ENCODE measurements around the gene CDKN2B-AS1.

Gene CDKN2B-AS1

DNA sequence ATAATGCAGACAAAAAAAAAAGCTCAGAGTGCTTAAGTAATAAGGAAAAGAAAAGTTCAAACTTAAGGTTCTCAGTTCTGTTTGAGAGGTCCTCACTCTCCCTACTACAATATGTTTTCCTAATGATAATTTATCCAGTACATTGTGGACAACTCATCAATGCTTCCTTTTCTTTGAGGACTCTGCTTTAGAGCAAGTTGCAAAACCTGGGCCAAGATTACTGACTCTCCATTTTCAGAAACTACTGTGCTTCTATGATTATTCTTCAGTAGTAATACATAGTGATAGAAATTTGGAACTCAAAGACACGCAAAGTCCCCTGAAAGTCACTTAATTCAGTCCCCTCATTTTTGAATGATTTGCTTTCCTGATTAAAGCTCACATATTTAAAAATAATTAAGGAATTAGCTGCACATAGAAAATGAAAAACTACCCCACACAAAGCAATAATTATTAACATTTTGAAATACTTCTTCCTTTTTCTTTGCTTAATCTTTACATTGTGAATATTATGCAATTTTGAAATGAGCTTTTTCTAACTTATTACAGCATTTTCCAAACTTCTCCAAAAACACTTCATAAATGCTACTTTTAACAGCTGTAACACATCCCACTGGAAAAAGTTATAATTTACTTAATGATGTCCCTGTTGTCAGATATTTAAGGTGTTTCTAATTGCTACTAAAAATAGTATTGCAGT lies 11.6 kb upstream of the CDKN2B-AS1 start:
- no peak for DNase-seq (ENCODE audit: low spot score)

DNA sequence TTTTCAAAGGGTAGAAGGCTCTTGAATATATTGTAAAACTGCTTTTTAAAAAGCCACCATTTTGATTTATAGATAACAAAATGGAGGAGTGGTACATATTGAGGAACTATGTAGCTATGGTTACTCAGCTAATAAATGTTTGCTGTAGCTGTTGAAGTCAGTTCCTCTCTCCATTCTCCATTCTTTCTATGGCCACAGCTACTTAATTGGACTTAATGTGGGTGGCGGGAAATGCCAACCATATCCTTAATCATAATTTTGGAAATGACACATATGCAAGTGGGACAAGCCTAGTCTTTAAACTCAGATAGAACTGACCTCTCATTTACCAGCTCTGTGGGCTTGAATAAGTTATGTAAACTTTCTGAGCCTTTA lies 11.0 kb upstream of the CDKN2B-AS1 start:
- no peak for DNase-seq (ENCODE audit: low spot score)

DNA sequence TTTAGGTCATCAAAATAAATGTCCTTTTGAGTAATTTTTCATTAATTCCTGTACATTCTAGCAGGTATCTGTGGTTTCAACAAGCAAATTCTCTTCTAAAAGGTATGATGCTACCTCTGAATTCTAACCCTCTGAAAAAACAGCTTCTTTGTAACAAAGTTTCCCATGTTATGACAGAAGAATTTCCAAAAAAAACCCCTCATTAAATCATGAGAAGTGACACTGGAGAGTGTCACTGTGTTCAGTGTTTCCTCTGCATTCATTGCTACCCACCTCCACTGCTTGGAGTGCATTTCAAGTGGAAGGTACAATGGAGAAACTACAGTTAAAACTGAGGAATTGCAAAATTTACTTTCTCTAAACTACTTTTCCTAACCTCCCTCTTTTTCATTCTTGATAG lies 10.5 kb upstream of the CDKN2B-AS1 start:
- DNase-seq (ENCODE audit: low spot score), result no peak

DNA sequence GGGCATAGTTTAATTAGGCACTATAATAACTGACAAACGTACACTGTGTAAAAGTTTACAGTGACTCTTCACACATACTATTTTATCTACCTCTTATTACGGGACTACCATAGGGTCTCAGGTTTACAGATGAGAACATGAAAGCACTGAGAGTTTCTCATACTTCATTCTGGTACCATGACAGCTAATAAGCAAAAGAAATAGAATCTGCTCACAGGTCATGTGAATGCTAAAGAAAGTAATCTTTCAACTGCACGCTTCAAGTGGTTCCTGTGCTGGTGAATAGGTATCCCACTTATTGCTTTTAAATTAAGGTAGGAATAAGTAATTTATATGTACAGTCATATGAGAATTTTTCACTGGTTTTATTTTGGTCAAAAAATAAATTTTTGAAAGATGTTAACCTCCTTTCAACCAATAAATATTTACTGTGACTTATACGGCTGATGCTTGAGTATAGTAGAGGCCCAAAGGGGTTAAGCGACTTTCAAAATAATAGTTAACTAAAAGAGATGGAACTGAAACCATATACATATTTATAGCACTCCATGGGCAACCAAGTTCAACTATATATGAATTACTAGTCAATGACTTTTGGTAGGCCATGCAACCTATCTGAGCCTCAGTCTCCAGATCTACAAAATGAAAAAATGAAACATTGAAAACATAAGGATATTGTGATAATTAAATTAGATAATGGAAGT lies 8.5 kb upstream of the CDKN2B-AS1 start:
- no peak for DNase-seq (ENCODE audit: low spot score)

DNA sequence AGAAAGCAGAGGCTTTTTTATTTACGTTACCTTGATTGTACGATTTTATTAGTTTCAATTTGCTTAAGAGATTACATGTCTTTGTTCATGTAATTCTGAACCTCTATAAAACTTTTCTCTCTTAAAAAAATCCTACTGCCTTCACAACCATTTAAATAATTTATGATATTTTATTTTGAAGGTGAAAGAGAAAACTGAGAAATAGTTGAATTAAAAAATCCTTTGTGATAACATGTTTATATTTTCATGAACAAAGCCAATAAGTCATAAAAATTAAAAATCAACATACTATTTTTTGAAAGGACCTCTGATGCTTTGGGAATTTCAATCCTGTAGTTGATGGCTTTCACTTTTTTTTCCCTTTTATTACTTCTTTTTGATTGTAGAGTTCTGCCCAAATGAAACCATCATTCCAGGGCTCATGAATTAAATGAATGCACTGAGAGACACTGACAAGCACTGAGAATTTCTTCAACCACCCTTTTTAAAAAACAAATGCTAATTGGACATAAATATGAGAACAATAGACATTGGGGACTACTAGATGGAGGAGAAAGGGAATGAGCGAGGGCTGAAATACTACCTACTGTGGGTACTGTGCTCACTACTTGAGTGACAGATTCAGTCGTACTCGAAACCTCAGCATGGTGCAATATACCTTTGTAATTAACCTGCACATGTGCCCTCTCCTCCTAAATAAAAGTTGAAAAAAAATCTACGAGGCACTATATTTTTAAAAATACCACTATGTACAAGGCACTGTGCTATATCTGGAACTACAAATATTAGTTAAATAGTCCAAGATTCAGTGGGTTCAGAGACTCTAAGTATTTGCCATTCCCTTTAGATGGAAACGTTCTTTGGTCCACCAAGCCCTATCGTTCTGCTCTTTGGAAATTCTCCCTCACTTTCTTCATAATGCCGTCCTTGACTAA lies 6.3 kb upstream of the CDKN2B-AS1 start:
- DNase-seq (ENCODE audit: low spot score), result no peak

DNA sequence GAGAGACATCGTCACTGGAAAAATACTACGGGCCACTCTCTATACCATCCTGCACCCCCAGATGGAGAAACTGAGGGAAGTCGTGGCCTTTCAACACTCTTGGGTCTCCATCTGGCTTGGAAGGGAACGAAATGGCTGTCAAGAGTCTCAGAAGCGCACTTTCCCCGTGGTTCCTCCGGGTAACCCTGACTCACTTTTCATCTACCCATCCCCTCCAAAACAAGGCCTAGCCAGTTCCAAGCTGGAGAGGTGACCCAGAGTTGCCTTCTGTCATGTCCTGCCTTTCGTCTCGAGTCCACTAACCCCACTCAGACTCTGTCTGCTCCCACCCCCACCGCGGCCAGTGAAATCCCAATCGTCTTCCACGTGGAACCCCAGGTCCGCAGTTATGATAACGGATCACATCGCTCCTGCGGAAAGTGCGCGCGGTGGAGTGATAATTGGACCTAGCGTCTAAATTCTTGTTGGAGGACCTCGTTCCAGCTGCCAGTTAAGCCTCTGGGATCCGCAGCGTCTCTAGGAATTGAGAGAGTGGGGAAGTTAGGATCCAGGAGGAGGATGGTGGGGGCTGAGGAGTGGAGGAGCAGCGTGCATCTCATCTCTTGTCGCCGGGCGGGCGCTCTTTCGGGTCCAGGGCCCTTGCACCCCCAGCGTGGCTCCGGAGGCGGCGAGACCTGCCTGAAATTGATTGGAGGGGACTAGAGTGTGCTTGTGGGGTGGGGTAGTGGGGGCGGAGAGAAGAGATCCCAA lies 5.0 kb upstream of the CDKN2B-AS1 start:
- DNase-seq (ENCODE audit: low spot score), result no peak

DNA sequence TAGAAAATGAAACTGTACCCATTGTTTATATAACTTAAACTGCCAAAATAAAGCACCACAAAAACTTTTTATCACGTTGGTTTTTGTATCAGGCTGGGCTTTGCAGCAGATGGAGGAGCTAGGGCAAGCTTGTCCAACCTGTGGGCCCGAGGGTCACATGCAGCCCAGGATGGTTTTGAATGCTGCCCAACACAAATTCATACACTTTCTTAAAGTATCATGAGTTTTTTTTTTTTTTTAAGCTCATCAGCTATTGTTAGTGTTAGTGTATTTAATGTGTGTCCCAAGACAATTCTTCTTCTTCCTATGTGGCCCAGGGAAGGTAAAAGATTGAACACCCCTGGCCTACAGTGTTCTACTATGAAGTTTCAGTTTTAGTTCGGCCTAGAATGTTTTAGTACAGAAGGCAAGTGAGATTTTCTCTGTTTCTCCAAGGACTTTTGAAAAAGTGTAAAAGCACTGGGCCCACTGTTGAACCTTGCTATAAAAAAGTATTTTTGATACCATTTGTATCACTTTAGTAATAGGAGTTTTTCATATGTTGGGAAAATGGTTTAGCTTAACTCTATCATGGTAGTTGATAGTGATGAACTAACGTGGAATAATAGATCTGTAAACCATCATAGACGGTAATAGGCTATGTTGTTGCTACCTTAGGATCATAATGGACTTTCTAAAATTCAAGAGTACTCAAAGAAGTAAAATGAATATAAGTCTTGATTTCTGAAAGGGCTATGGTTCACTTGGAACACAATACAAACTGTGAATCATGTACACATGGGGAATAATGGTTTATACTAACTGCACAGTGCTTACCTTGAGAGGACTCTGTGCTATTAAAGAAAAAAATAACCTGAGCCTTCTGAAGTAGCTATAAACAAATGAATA lies 3.3 kb upstream of the CDKN2B-AS1 start:
- no peak for DNase-seq (ENCODE audit: low spot score)

DNA sequence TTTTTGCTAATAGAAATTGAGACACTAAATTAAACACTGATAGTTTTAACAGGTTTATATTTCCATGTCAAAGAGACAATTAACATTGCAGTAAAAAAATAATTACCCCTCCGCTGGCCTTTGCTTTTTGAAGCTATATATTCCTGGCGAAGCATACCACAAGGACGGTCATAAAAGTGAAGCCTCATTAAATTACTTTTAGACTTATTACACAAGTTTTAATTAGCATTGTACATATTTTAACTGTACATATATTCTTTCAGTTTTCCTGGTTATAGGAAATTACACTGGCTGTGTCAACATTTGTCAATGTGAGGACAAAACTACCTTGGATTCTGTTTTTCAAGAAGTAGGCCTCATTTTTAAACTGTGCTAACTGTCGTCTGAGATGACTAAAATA lies 1.6 kb upstream of the CDKN2B-AS1 start:
- no peak for DNase-seq (ENCODE audit: low spot score)

DNA sequence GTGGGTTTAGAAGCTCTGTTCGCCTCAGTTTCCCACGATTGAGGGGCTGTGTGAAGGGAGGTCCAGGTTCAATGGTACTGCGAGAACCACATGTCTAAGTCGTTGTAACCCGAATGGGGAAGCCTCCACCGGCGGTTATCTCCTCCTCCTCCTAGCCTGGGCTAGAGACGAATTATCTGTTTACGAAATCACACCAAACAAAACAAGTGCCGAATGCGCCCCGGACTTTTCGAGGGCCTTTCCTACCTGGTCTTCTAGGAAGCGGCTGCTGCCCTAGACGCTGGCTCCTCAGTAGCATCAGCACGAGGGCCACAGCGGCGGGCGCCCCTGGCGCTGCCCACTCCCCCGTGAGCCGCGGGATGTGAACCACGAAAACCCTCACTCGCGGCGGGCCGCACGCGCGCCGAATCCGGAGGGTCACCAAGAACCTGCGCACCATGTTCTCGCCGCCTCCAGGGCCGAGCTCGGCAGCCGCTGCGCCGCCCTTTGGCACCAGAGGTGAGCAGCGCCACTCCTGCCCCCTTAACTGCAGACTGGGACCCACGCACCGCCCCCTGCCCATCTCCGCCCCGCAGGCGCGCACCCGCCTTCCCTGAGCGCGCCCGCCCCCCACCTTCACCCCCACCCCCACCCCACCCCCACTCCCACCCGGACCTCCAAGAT lies 567 bp upstream of the CDKN2B-AS1 start, which contains the start of gene CDKN2A:
Gene CDKN2A (minus strand): TSS at position 500 of the 663 bp plus-strand sequence.
- peak; percentile 37 for DNase-seq (ENCODE audit: low spot score)

DNA sequence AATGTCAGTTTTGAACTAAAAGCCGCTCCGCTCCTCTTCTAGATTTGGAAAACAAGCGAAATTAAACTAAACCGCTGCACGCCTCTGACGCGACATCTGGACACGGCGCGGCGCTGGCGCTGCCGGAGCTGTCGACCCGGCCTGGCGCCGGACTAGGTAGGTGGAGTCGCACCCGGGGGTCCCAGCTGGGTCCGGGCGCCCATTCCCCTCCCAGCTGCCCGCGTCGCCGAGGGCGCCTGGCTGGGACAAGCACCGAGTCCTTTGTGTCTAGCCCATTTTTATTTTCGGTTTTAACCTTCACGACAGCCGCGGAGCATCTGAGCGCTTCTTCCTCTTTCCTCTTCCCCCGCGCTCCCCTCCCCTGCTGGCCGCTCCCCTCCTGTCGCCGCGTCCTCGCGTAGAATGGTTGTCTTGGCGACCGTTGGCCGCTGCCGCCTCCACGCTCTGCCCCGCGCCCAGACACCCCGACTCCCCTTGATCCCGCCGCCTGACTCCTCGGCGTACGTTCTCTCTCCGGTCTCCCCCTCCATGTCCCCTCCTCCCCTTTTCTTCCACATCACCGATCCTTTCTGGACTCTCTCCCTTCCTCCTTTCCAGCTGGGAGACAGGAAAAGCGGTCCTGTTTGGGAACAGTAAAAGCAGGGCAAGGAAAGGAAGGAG lies 545 bp downstream of the CDKN2B-AS1 start:
- DNase-seq (ENCODE audit: low spot score), result peak; percentile 72

DNA sequence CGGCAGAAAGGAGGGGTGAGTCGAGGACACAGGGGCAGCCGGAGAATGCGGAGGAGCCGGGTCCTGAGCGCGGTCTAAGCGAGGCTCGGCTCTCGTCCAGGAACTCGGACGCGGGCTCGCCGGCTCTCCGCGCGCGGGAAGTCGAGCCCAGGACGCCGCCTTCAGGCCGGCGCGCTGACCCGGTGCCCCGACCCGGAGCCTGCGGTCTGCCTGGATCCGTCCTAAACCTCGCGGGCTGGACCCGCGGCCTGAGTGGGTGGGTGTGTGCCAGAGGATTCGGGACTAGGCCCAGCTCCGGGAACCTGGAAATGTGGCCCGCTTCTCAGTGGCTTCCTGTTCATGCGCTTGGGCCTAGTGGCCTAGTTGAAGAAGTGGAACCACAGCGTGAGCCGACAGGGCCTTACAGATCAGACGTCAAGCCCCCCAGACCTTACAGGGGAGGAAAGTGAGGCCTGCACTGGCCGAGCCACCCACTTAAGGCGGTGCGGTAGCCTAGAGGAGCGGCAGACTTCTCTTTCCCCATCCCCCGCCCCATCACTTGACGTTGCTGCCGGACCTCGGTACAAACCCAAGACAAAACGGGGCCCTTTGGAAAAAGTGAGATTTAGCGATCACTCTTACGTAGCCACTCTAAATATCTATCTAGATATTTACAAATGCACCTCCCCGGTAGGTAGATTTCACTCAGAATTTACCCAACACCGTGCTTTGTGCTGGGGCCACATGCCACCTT lies 1.2 kb downstream of the CDKN2B-AS1 start:
- DNase-seq (ENCODE audit: low spot score), result no peak

DNA sequence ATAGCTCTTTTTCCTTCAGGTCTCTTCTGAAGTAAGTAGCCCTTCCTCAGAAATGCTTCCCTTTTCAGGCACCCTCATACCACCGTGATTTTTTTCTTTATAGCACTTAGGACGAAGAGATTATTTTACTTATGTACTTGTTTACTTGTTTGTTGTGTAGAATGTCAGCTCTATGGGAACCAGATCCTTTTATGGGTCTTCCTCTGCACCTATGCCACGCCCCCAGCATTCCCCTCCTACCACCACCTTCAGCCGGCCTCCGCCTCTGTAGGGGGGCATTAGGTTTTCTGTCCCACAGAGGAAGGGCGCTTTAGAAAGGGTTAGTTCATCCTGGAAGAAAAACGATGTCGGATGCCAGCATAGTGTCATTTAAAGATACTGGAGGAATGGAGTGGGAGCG lies 1.8 kb downstream of the CDKN2B-AS1 start:
- no peak for DNase-seq (ENCODE audit: low spot score)

DNA sequence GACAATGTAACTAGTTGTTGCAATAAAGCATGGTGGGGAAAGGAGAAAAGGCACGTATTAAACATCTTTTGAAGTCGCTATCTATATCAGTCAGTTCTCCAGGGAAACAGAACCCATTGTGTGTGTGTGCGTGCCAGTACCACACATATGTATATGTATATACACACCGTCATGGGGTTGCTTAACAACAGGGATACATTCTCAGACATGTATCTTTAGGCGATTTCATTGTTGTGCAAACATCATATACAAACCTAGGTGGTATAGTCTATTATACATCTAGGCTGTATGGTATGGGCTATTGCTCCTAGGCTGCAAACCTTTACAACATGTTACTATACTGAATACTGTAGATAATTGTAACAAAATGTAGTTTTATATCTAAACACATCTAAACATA lies 2.3 kb downstream of the CDKN2B-AS1 start:
- DNase-seq (ENCODE audit: low spot score), result no peak

DNA sequence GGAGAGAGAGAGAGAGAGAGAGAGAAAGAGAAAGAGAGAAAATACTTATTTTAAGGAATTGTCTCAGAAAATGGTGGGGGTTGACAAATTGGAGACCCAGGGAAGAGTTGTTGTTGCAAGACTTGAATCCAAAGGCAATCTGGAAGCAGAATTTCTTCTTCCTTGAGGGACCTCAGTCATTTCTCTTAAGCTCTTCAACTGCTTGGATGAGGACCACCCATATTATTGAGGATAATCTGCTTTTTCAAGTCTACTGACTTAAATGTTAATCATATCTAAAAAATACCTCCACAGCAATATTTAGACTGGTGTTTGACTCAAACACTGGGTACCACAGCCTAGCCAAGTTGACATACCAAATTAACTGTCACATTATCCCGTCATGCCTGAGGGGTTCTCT lies 2.9 kb downstream of the CDKN2B-AS1 start:
- no peak for DNase-seq (ENCODE audit: low spot score)

DNA sequence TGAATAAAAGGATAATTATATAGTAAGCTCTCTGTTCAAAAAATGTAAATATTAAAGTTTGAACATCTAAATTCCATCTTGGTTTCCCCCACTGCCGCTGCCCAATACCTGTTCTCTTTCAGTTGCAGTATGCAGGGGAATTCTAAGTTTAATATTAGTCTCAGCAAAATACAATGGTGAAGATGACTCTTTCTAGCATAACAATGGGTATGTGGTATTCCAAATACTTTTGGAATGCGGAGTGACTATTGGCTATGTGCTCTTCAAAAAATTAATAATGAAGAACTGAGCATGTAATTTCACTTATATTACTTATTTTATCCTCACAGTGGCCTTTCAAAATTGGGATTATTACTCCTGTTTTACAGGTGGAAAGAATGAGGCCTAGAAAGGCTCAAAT lies 3.4 kb downstream of the CDKN2B-AS1 start:
- no peak for DNase-seq (ENCODE audit: low spot score)

DNA sequence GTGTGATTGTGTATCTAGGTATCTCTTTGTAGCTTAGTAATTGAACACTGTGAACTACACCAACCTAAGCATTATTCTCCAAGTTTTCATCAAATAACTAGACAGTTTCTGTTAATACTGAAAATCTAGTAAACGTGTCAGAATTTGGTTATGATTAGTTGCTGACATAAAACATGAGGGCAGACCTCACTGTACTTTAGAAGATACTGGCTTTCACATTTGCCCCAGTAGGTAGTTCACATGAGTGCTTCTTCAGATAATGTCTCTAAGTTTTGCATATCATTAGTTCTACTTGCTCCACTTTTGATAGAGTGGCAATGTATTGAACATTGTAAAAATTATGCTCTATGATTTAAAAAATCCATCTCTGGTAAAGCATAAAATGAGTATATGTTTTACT lies 7.4 kb downstream of the CDKN2B-AS1 start:
- DNase-seq (ENCODE audit: low spot score), result no peak

DNA sequence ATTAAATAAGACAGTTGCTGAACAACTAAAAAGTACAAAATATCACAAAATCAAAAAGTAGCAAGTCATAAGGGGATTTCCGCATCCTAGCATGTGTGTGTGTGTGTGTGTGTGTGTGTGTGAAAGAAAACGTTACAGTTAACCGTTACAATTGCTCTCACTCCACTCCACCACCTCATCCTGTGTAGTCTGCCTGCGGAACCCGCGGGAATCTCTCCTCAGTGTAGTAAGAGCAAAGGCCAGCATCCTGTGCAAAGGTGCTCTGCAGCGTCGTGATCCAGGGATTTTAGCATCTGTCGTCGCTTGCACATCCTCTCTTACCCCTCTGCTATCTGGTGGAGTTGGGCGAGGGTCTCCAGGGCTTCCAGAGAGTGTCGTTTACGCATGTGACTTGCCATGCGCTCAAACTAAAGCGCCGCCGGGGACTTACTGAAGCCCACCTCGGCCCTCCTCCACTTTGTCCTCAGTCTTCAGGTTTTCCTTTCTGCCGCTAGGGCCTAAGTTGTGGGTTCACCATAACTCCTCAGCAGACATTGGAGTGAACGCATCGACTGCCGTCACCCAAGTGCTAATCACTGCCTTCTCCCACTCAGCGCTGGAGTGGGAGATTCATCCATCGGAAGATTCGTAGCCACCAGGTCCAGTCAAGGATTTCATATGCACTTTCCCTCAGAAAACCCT lies 10.6 kb downstream of the CDKN2B-AS1 start:
- peak; percentile 13 for DNase-seq (ENCODE audit: low spot score)
